Measurements from ENCODE around the gene HTR1B. TPM values are rescaled to one million over a fixed set of nuclear protein-coding genes. Genes with fewer than 3 reads are reported as not detected.

The HTR1B gene
- total and polyA plus RNA-seq, 9 of the 15 experiments (the other 6 are each of a cell fraction or from before 2014, with no cell fraction given): not detected

DNA sequence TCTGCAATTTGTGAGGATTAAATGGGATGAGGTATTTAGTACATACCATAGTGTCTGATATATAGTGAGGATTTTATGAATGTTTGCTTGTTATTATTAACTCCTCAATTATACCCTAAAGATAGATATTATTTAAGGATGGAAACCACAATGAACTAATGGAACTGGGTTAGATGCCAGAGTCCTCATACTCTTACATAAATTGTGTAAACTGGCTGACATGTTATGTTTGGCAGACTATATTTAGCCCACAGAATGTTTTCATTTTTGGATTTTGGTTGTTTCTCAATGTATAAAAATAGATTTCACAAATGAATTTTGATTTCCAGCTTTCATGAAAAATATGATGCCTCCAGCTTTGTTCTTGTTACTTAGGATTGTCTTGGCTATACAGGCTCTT is 37.6 kb downstream of the HTR1B start (continued):
- TF ChIP-seq, protein P1, sequence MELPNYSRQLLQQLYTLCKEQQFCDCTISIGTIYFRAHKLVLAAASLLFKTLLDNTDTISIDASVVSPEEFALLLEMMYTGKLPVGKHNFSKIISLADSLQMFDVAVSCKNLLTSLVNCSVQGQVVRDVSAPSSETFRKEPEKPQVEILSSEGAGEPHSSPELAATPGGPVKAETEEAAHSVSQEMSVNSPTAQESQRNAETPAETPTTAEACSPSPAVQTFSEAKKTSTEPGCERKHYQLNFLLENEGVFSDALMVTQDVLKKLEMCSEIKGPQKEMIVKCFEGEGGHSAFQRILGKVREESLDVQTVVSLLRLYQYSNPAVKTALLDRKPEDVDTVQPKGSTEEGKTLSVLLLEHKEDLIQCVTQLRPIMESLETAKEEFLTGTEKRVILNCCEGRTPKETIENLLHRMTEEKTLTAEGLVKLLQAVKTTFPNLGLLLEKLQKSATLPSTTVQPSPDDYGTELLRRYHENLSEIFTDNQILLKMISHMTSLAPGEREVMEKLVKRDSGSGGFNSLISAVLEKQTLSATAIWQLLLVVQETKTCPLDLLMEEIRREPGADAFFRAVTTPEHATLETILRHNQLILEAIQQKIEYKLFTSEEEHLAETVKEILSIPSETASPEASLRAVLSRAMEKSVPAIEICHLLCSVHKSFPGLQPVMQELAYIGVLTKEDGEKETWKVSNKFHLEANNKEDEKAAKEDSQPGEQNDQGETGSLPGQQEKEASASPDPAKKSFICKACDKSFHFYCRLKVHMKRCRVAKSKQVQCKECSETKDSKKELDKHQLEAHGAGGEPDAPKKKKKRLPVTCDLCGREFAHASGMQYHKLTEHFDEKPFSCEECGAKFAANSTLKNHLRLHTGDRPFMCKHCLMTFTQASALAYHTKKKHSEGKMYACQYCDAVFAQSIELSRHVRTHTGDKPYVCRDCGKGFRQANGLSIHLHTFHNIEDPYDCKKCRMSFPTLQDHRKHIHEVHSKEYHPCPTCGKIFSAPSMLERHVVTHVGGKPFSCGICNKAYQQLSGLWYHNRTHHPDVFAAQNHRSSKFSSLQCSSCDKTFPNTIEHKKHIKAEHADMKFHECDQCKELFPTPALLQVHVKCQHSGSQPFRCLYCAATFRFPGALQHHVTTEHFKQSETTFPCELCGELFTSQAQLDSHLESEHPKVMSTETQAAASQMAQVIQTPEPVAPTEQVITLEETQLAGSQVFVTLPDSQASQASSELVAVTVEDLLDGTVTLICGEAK (IDR thresholded peaks at IDR 0.05): no peak
- TF ChIP-seq, protein P1 (CRISPR knock-in tag; IDR thresholded peaks at IDR 0.05): no peak
- TF ChIP-seq SP1 (CRISPR knock-in tag; IDR thresholded peaks at IDR 0.05): no peak
- TF ChIP-seq, protein P2, sequence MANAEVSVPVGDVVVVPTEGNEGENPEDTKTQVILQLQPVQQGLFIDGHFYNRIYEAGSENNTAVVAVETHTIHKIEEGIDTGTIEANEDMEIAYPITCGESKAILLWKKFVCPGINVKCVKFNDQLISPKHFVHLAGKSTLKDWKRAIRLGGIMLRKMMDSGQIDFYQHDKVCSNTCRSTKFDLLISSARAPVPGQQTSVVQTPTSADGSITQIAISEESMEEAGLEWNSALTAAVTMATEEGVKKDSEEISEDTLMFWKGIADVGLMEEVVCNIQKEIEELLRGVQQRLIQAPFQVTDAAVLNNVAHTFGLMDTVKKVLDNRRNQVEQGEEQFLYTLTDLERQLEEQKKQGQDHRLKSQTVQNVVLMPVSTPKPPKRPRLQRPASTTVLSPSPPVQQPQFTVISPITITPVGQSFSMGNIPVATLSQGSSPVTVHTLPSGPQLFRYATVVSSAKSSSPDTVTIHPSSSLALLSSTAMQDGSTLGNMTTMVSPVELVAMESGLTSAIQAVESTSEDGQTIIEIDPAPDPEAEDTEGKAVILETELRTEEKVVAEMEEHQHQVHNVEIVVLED (CRISPR knock-in tag; IDR thresholded peaks at IDR 0.05): no peak
